Activated T-cell treated with anti-CD3 and anti-CD28 coated beads, Interleukin-2, amount 50 U/mL, for 48 hours (primary cell): ENCODE results near the gene PDE9A.
"Not testable (repeated sequence)": the region's sequence is repeated elsewhere in the genome, so short reads cannot be mapped to it uniquely, and the experiment has no call there.

ENCODE experiments used
- DNase-seq, 2 experiments: peaks; one replicate each; pipeline ENCODE4 v3.0.0-alpha.2; 2020

PDE9A gene

DNA sequence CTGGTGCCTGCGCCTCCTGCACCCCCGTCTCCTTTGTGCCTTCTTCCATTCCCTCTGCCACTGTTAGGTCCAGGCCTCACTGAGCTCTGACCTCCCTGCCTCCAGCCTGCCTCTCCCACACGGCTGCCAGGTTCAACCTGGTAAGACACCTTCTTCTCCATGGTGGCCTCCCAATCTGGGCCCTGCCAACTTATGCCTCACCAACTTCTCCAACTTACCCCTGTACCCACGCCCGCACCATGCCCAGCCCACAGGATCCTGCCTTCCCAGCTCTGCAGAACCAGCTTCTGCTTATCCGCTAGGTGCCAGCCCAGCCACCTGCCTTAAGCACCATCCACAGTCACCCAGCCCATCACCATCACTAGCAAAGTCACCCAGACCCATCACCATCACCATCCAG is 37.2 kb downstream of the PDE9A start:
- DNase-seq: no peak

DNA sequence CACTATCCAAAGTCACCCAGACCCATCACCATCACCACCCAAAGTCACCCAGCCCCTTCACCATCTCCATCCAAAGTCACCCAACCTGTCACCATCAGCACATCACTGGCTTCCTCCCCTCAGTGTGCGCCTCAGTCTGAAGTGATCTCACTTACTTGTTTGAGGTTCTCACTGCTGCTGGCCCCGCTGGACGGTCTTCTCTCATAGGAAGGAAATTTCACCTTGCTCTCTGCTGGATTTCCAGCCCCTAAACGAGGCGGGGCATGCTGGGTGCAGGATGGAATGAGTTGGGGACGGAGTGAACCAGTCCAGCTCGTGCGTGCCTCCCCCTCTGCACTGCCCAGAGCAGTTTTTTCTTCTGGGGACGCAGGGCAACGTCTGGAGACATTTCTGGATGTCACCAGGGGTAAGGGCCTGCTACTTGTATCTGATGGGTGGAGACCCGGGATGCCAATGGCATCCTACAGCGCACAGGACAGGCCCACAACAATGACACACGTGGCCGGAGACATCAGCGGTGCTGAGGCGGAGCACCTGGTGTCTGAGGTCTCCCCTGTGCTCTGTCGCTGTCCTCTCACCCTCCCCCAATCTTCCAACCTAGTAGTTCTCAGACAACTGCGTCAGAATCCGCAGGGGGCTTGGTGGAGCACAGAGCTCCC is 38.6 kb downstream of the PDE9A start:
- no peak for DNase-seq

DNA sequence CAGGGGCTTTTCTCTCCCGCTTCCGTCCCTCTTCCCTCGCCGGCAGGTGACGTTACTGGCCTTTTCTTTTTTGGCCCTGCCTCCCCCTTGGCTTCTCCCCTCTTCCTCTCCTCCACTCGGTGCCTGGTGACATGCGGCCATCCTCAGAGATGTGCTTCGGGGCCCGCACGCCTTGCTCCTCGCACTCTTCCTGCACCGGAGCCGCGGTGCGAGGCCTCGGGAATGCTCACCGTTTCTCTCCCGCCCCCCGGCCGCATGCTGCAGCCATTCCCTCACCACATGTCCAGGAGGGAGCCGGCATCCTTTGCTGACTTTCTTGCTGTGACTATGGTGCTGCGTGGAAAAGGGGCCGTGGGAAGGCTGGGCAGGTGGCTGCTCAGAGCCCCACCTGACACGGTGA is 39.3 kb downstream of the PDE9A start:
- no peak for DNase-seq

GRCh38 chr21:42694751-42695696 is 41.6 kb downstream of the PDE9A start:
- DNase-seq: no peak

DNA sequence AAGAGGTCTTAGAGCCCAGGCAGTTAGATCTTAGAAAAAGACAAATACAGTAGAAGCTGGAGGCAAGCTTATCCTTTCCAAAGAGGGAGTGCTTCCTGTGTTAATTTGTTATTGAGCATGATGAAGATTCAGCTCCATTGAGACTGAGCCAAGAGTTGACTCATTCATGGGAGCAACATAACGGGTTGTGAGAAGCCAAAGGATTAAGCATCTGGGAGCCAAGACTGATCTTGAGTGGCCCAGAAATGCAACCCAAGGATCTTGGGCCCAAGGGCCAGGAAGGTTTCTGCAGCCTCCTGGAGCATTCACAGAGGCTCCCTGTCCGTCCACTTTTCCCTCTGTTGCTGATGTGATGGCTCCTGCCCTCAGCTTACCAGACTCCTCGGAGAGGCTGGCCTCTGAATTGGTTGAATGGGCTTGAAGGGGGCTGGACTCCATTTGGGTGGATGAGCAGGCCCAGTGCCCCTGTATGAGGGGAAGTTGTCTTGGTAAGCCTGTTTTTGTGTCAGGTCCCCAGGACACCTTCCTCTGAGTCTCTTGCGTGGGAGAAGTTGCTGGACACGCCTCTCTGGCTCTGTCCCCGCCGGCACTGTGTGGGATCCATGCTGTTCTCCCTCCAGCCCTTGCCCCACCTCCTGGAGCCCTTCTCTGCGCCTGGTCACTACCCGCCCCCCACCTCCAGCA is 42.4 kb downstream of the PDE9A start:
- DNase-seq: no peak

DNA sequence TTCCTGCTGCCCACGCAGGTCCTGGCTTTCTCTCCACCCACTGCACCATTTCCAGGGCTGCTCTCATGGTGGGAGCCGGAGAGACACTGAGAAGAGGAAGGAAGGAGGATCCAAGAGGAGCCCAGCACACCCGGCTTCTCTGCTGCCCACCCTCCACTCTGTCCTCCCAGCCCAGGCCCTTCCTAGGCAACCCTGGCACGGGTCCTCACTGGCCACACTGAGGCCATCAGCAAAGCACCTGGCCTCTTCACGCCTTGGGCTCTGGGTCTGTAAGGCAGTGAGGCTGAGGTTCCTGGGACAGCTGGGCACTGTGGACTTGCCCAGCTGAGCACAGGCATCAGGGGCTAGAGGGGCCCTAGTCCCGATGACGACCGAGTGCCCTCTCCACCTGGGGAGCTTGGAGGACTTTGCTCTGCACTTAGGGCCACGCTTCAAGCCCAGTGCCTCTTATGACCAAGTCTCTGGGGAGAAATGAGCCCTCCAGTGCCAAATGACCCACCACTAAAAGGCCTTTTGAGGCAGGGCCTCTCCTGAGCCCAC is 43.1 kb downstream of the PDE9A start:
- DNase-seq: no peak

GRCh38 chr21:42698733-42699132 is 45.3 kb downstream of the PDE9A start:
- DNase-seq: no peak

DNA sequence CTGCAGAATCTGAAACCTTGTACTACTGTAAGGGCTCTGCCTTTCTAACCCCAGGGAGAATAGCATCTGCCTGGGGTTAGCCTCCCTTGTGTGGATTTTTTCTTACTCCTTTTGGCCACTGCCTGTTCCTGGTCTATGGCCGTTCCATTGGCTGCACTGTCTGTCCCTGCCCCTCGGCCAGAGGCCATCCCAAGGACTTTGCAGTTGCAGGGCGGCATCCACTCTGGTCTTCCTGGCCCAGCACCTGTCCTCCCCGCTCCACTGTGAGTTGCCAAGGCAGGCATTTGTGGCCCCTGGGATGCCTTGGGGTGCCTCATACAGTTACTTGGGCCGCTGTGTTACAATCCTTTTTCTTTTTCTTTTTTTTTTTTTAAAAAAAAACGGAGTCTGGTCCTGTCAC is 45.8 kb downstream of the PDE9A start:
- DNase-seq: no peak

DNA sequence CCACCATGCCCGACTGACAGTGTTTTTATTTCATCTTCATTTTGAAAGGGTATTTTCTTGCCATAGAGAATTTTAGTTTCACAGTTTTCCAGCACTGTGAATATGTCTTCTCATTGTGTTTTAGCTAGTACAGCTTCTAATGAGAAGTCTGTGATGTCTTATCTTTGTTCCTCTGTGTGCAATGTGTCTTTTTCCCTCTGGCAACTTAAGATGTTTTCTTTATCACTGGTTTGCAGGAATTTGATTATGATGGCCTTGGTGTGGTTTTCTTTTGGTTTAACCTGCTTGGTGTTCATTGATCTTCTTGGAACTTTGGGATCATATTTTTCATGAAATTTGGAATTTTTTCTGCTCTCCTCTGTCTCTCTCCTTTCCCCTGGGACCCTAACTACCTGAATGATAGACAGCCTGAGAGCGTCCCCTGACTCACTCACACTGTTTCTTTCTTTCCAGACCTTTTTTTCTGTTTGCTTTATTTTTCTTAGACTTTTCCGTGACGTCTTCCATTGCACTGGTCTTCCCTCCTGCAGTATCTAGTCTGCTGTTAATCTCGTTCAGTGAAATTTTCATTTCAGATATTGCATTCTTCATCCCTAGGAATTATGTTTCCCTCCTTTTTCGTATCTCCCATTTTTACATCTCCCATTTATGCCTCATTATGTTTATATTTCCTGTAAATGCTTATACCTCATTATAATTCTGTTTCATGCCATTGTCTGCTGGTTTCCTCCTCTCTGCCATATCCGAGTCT is 48.5 kb downstream of the PDE9A start:
- no peak for DNase-seq

DNA sequence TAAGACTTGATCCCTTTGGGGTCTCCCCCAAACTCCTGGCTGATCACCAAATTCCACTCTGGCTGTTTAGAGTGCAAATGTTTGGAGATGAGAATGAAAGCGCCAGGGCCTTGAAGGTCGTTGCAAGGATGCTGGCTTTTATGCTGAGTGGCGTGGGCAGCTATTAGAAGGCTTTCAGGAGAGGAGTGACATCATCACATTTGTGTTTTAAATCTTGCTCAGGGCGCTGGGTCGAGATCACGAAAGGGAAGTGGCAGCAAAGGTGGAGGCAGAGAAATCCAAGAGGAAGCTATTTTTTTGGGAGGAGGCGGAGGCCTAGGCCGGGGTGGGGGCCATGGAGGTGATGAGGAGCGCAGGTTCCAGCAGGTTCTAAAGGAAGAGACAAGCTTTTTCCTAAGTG is 49.3 kb downstream of the PDE9A start:
- no peak for DNase-seq

DNA sequence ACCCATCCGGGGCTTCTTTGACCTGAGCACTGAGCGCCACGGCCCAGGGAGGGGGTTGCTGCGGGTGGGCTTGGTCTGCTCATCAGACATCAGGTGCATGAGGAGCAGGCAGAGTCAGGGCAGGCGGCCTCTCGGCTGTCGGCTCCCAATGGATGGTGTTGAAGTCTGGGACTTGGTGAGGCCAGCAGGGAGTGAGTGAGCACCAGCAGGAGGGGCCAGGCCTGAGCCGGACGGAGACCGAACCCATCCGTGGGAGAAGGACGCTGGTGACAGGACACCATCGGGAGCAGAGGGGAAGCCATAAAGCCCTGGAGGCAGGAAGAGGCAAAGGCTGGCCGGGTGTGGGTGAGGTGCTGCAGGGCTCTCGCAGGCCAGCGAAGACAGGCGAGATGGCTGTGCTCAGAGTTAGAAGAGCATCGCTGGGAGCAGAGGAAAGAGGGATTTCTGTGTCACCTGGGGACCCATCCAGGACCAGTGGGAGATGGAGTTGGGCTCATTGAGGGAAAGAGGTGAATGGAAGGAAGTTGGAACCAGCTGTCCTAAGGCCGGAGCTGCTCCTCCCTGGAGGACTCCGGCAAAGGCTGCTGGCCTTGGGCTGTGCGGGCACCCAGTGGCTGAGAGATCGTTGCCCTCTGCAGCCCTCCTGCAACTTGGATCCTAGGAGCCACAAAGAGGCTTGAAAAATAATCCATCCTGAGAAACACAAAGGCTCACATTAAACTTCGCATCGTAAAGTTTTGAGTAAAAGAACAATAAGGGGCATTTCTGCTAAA is 49.9 kb downstream of the PDE9A start:
- no peak for DNase-seq

- no peak for DNase-seq
Measured at GRCh38 chr21:42703965-42704364, 50.5 kb downstream of the PDE9A start.

- no peak for DNase-seq
Measured at GRCh38 chr21:42704861-42705260, 51.4 kb downstream of the PDE9A start.

GRCh38 chr21:42705346-42705745 is 51.9 kb downstream of the PDE9A start:
- no peak for DNase-seq

DNA sequence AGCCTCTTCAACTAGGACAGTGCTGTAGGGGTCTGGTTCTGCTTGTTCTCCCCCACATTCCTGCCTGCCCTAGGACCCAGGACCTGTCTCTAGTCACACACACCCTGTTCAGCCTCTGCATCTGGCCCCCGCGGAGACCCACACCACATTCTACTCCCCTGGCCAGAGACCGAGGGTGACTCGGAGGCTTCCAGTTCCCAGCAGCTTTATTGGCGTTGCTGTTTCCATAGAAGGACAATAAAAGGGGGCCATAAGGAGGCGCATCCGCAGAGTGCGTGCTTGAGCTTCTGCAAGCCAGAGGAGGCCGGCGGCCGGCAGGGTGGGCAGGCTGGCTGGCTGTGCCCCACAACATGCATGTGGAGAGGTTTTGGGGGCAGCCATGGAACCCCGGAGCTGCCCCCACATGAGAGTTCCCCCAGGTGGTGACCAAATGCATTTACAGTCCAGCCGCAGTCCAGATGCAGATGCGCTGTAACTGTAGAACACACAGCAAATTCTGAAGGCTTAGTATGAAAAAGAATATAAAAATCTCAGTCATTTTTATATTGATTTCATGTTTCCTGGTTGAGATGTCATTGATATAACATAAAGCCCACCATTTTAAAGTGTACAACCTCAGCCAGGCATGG is 52.4 kb downstream of the PDE9A start:
- DNase-seq: no peak

DNA sequence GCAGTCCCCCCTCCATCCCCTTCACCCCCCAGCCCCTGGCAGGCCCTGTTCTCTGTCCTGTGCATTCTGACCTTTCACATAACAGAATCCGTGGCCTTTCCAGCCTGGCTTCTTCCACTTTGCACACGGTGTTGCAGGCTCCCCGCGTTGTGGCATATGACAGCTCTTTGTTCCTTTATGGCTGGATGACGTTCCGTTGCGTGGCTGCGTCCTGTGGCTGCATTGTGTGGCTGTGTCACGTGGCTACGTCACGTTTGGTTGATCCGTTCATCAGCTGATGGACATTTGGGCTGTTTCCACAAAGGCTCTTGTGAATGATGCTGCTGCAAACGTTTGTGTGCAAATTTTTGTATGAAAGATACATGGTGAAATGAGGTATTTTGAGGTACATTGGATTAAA is 53.3 kb downstream of the PDE9A start:
- no peak for DNase-seq

GRCh38 chr21:42707207-42707830 is 53.9 kb downstream of the PDE9A start:
- DNase-seq: no peak

GRCh38 chr21:42708107-42708506 is 54.7 kb downstream of the PDE9A start:
- no peak for DNase-seq

DNA sequence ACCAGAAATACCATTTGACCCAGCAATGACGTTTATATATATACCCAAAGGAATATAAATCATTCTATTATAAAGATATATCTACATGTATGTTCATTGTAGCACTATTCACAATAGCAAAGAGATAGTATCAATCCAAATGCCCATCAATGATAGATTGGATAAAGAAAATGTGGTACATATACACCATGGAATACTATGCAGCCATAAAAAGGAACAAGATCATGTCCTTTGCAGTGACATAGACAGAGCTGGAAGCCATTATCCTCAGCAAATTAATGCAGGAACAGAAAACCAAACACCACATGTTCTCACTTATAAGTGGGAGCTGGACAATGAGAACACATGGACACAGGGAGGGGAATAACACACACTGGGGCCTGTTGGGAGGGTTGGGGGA is 55.5 kb downstream of the PDE9A start:
- not testable (repeated sequence) for DNase-seq

- no peak for DNase-seq
Measured at GRCh38 chr21:42711667-42712066, 58.2 kb downstream of the PDE9A start.

- DNase-seq: not testable (repeated sequence)
Measured at GRCh38 chr21:42715427-42715826, 62.0 kb downstream of the PDE9A start.
